Ishikawa (cell line): ENCODE data around the gene ATP2C2.

Experiments
- CEBPB ChIP-seq: IDR thresholded peaks from 2 replicates; pipeline ENCODE4 v1.6.1; 2012
- CREB1 ChIP-seq: IDR thresholded peaks from 2 replicates; pipeline ENCODE4 v1.6.1; 2012; ENCODE audit warnings: low read depth
- EGR1 ChIP-seq: IDR thresholded peaks from 2 replicates; pipeline ENCODE4 v1.6.1; 2012
- EP300 ChIP-seq: IDR thresholded peaks from 2 replicates; pipeline ENCODE4 v1.6.1; 2012; ENCODE audit warnings: borderline replicate concordance
- FOXM1 ChIP-seq: IDR thresholded peaks from 2 replicates; pipeline ENCODE4 v1.6.1; 2012; ENCODE audit warnings: low read depth, borderline replicate concordance
- MAX ChIP-seq: IDR thresholded peaks from 2 replicates; pipeline ENCODE4 v1.6.1; 2012
- NFIC ChIP-seq: IDR thresholded peaks from 2 replicates; pipeline ENCODE4 v1.6.1; 2012
- RAD21 ChIP-seq: IDR thresholded peaks from 2 replicates; pipeline ENCODE4 v1.6.1; 2012; ENCODE audit warnings: low read depth
- REST ChIP-seq: IDR thresholded peaks from 2 replicates; pipeline ENCODE4 v1.6.1; 2012; ENCODE audit warnings: low read depth, mild to moderate bottlenecking
- TAF1 ChIP-seq: IDR thresholded peaks from 2 replicates; pipeline ENCODE4 v1.6.1; 2012; ENCODE audit warnings: low read depth, mild to moderate bottlenecking
- TCF12 ChIP-seq: IDR thresholded peaks from 2 replicates; pipeline ENCODE4 v1.6.1; 2012; ENCODE audit warnings: low read depth
- TEAD4 ChIP-seq: IDR thresholded peaks from 2 replicates; pipeline ENCODE4 v1.6.1; 2012
- USF1 ChIP-seq: IDR thresholded peaks from 2 replicates; pipeline ENCODE4 v1.6.1; 2012
- YY1 ChIP-seq: IDR thresholded peaks from 2 replicates; pipeline ENCODE4 v1.6.1; 2012; ENCODE audit warnings: low read depth
- ZBTB7A ChIP-seq: IDR thresholded peaks from 2 replicates; pipeline ENCODE4 v1.6.1; 2012; ENCODE audit warnings: low read depth

Gene ATP2C2

GRCh38 chr16:84436196-84436595 lies 67.9 kb downstream of the ATP2C2 start:
- TF ChIP-seq TEAD4 (no peak), TCF12 (no peak), ZBTB7A (no peak), CREB1 (no peak), REST (no peak), FOXM1 (no peak), TAF1 (no peak), EGR1 (no peak), USF1 (no peak), MAX (no peak), CEBPB (no peak), EP300 (no peak), RAD21 (no peak), YY1 (no peak), NFIC (no peak)

GRCh38 chr16:84438971-84439696 lies 70.8 kb downstream of the ATP2C2 start:
- TF ChIP-seq EGR1 (no peak), REST (no peak), TCF12 (no peak), ZBTB7A (no peak), FOXM1 (no peak), MAX (no peak), CEBPB (no peak), USF1 (no peak), NFIC (no peak), EP300 (no peak), CREB1 (no peak), TEAD4 (no peak), TAF1 (no peak), RAD21 (no peak), YY1 (no peak)

GRCh38 chr16:84442416-84443145 lies 74.2 kb downstream of the ATP2C2 start:
- no peak for TF ChIP-seq ZBTB7A
- TF ChIP-seq TCF12, result no peak
- TF ChIP-seq MAX, result no peak
- TF ChIP-seq EGR1, result no peak
- TF ChIP-seq NFIC, result no peak

GRCh38 chr16:84443166-84443802 lies 74.9 kb downstream of the ATP2C2 start:
- TF ChIP-seq CEBPB, result no peak
- TF ChIP-seq EGR1, result no peak
- TF ChIP-seq USF1, result no peak
- no peak for TF ChIP-seq TCF12
- no peak for TF ChIP-seq EP300
- TF ChIP-seq RAD21, result no peak
- TF ChIP-seq REST, result no peak
- TF ChIP-seq MAX, result no peak
- no peak for TF ChIP-seq ZBTB7A
- TF ChIP-seq NFIC, result no peak
- TF ChIP-seq TEAD4, result no peak
- TF ChIP-seq FOXM1, result no peak
- no peak for TF ChIP-seq YY1
- no peak for TF ChIP-seq TAF1
- no peak for TF ChIP-seq CREB1
